GM12892 (cell line): ENCODE measurements around the gene VWA5B1.

Experiments
- DNase-seq: peaks from one replicate; pipeline ENCODE4 v3.0.0; 2011; ENCODE audit not compliant: insufficient read length
- FAIRE-seq: peaks from 2 replicates; lab custom pipeline; 2011; peaks lifted over from hg19 to GRCh38; lab: Jason Lieb, UNC
- POLR2A ChIP-seq: IDR thresholded peaks from 2 replicates; pipeline ENCODE4 v1.6.1; 2011; ENCODE audit warnings: low read depth, low read length, control low read depth
- POLR2AphosphoS5 ChIP-seq: IDR thresholded peaks from 2 replicates; pipeline ENCODE4 v1.6.1; 2011; ENCODE audit warnings: low read depth, low read length, control low read depth
- TAF1 ChIP-seq: IDR thresholded peaks from 2 replicates; pipeline ENCODE4 v1.6.1; 2011; ENCODE audit warnings: low read depth, mild to moderate bottlenecking, control low read depth, low read length, borderline replicate concordance

VWA5B1 gene

GRCh38 chr1:20376171-20376570 lies 85.5 kb downstream of the VWA5B1 start:
- no peak for DNase-seq
- TF ChIP-seq POLR2A, result no peak
- TF ChIP-seq TAF1, result no peak
- no peak for TF ChIP-seq POLR2AphosphoS5
- FAIRE-seq, result no peak

DNA sequence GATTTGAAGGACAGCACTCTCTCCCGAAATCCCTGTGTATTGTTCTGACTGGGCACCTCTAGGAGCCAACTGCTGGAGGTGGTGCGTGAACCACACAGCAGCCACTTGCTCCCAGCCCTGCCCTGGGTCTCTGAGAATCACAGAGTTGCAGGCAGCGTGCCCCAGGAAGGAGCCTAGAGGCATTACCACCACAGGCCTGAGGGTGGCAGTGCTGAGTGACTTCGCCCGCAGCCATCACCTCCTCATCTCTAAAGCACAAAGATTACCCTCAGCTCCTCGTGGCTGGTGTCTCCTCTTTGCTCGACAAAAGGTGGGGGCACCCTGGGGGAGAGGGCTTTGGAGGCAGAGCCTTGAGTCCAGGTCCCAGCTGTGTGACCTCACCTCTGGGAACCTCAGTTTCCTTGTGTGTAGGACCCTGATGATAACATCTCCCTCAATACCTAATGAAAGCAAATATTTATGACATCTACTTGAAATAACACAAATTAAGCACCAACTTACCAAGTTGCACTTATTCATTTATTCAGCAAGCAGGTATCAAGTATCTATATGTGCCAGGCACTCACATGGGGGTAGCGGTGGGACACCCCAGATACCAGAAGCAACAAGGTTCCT lies 86.3 kb downstream of the VWA5B1 start:
- TF ChIP-seq TAF1 (no peak), POLR2AphosphoS5 (no peak), POLR2A (no peak)
- DNase-seq (no peak), FAIRE-seq (peak; percentile 92)

- DNase-seq (no peak), FAIRE-seq (no peak)
- TF ChIP-seq POLR2A, result no peak
- TF ChIP-seq POLR2AphosphoS5, result no peak
- TF ChIP-seq TAF1, result no peak
Measured at GRCh38 chr1:20377516-20378270, 87.0 kb downstream of the VWA5B1 start.

GRCh38 chr1:20379075-20379474 lies 88.4 kb downstream of the VWA5B1 start:
- DNase-seq (no peak), FAIRE-seq (no peak)
- TF ChIP-seq POLR2A (no peak), POLR2AphosphoS5 (no peak), TAF1 (no peak)

DNA sequence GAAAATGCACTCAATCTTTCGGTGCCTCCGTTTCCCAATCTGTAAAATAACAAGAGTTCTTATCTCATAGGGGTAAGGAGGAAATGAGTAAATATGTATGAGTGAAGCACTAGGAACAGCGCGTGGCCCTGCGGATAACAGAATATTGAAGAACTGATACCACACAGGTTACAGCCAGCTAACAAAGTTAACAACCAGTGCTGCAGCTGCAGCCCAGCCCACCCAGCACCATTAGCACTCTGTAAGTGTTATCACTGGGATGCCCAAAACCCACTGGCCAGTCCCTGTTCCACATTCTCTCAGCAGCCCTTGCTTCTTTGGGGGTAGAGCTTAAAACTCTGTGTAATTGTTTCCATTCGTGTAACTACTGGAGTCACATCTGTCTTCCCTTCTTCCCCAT lies 89.5 kb downstream of the VWA5B1 start:
- DNase-seq, result no peak
- FAIRE-seq, result no peak
- TF ChIP-seq POLR2AphosphoS5 (no peak), POLR2A (no peak), TAF1 (no peak)

GRCh38 chr1:20380616-20381035 lies 90.0 kb downstream of the VWA5B1 start:
- DNase-seq (no peak), FAIRE-seq (no peak)
- TF ChIP-seq POLR2AphosphoS5 (no peak), TAF1 (no peak), POLR2A (no peak)

GRCh38 chr1:20381045-20381641 lies 90.5 kb downstream of the VWA5B1 start:
- no peak for TF ChIP-seq POLR2A
- TF ChIP-seq TAF1, result no peak
- TF ChIP-seq POLR2AphosphoS5, result no peak
- DNase-seq (no peak), FAIRE-seq (no peak)

GRCh38 chr1:20381961-20382360 lies 91.3 kb downstream of the VWA5B1 start:
- DNase-seq (no peak), FAIRE-seq (no peak)
- TF ChIP-seq POLR2AphosphoS5, result no peak
- TF ChIP-seq POLR2A, result no peak
- no peak for TF ChIP-seq TAF1

DNA sequence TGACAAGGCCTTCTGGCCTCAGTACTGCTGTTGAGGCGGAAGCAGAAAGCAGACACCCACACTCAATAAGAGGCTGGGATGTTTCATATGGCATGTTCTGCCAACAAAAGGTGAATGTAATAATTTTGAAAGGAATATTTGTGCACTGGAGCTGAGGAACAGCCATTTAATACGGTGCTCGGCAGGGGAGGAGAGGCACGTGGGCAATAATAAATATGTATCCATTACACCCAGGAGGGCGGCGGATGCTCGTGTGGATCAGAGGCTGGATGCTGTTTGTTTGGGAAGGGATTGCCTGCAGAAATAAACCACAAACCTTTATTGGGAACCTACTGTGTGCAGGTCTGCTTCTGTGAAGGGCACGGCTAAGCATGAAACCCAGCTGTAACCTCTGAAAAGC lies 92.0 kb downstream of the VWA5B1 start:
- no peak for FAIRE-seq
- TF ChIP-seq TAF1, result no peak
- no peak for TF ChIP-seq POLR2A
- TF ChIP-seq POLR2AphosphoS5, result no peak
- DNase-seq, result no peak

DNA sequence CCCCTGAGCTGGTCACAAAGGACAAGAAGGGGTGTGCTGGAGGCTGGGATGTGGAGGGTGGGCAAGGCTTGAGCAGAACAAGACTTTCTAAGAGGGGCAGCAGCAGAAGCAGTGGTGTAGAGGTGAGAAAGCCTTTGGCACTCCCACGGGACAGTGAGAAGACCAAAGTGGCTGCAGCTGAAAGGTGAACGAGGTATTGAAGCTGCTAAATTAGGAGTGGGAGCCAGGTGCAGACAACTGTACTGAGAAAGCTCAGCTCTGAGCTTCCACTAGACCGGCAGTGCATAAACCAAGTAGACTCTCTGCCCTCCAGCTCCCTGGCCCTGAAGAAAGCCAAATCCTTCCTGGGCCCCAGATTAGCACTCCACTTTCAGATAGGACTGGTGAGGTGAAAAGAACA lies 93.0 kb downstream of the VWA5B1 start:
- TF ChIP-seq POLR2AphosphoS5 (no peak), TAF1 (no peak), POLR2A (no peak)
- FAIRE-seq, result no peak
- no peak for DNase-seq

DNA sequence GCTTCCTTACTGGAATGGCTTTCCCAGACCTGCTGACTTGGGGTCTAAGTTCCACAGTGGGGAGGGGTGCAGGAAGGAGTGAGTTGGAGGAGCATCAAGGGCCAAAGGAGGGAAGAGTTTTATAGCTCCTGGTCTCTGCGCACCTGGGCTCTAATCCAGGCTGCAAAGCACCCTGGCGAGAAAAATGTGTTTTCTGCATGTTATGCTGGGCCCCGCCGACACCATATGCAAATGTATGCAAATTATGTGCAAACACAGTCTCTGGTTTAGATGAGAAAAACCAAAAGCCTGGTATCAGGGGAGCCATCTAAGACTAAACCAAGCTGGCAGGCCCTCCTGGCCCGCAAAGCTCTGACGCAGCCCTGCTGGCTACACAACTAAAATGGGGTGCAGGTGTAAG lies 95.0 kb downstream of the VWA5B1 start:
- DNase-seq (no peak), FAIRE-seq (no peak)
- TF ChIP-seq POLR2A (no peak), TAF1 (no peak), POLR2AphosphoS5 (no peak)
